Liver (tissue), 3 donors: ENCODE measurements around the gene PTPN14.

ENCODE experiments used
- GABPA ChIP-seq, 2 donors: IDR thresholded peaks in 1 of 2; conservative IDR thresholded peaks in 1 of 2; 2 replicates each; pipeline ENCODE4 v1.6.1; 2016; ENCODE audit warnings: antibody characterized with exemption in 2 of 2, mild to moderate bottlenecking in 1 of 2, moderate library complexity in 1 of 2
- TF ChIP-seq, protein P1 (sequence below): IDR thresholded peaks from 2 replicates; pipeline ENCODE4 v1.6.1; 2016; ENCODE audit warnings: antibody characterized with exemption
- TF ChIP-seq, protein P2 (sequence below): fragments of 150-350 bp; IDR thresholded peaks from 2 replicates; pipeline ENCODE4 v1.5.1; 2017; ENCODE audit warnings: improper control_type of control experiment, low read depth, low read length; ENCODE audit not compliant: missing input control
- TF ChIP-seq, protein P3 (sequence below): IDR thresholded peaks from 2 replicates; pipeline ENCODE4 v1.6.1; 2016; ENCODE audit warnings: antibody characterized with exemption, mild to moderate bottlenecking
- donor health status: healthy.
- donor health status: healthy.

DNA sequence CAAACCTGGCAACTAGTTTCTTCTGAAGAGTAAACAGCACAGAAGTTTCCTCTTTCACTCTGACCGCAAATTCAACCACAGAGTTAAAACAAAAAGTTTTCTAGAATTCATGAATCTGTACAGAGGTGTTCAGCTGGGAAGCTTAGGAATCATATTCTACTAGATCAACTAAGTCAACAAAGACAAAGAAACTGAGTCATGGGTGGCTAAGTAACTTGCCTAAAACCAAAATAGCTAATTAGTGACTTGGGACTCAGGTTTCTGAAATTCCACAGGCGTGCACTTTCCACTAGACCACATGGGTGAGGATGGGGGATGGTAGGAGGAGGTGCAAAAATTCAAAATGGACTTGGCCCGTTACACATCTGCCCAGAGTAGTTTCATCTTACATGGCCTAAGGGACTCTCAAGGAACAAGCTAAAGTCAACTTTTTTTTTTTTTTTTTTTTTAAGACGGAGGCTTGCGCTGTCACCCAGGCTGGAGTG, 25.8 kb downstream of the PTPN14 start:
- TF ChIP-seq, protein P1, sequence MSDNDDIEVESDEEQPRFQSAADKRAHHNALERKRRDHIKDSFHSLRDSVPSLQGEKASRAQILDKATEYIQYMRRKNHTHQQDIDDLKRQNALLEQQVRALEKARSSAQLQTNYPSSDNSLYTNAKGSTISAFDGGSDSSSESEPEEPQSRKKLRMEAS, result no peak
- TF ChIP-seq, protein P2, sequence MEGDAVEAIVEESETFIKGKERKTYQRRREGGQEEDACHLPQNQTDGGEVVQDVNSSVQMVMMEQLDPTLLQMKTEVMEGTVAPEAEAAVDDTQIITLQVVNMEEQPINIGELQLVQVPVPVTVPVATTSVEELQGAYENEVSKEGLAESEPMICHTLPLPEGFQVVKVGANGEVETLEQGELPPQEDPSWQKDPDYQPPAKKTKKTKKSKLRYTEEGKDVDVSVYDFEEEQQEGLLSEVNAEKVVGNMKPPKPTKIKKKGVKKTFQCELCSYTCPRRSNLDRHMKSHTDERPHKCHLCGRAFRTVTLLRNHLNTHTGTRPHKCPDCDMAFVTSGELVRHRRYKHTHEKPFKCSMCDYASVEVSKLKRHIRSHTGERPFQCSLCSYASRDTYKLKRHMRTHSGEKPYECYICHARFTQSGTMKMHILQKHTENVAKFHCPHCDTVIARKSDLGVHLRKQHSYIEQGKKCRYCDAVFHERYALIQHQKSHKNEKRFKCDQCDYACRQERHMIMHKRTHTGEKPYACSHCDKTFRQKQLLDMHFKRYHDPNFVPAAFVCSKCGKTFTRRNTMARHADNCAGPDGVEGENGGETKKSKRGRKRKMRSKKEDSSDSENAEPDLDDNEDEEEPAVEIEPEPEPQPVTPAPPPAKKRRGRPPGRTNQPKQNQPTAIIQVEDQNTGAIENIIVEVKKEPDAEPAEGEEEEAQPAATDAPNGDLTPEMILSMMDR, result no peak
- TF ChIP-seq, protein P3, sequence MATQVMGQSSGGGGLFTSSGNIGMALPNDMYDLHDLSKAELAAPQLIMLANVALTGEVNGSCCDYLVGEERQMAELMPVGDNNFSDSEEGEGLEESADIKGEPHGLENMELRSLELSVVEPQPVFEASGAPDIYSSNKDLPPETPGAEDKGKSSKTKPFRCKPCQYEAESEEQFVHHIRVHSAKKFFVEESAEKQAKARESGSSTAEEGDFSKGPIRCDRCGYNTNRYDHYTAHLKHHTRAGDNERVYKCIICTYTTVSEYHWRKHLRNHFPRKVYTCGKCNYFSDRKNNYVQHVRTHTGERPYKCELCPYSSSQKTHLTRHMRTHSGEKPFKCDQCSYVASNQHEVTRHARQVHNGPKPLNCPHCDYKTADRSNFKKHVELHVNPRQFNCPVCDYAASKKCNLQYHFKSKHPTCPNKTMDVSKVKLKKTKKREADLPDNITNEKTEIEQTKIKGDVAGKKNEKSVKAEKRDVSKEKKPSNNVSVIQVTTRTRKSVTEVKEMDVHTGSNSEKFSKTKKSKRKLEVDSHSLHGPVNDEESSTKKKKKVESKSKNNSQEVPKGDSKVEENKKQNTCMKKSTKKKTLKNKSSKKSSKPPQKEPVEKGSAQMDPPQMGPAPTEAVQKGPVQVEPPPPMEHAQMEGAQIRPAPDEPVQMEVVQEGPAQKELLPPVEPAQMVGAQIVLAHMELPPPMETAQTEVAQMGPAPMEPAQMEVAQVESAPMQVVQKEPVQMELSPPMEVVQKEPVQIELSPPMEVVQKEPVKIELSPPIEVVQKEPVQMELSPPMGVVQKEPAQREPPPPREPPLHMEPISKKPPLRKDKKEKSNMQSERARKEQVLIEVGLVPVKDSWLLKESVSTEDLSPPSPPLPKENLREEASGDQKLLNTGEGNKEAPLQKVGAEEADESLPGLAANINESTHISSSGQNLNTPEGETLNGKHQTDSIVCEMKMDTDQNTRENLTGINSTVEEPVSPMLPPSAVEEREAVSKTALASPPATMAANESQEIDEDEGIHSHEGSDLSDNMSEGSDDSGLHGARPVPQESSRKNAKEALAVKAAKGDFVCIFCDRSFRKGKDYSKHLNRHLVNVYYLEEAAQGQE, result no peak
- TF ChIP-seq GABPA (IDR thresholded peaks at IDR 0.05 in 1 of 2, conservative IDR thresholded peaks at IDR 0.05 in 1 of 2), result no peak
